SHP77 treated with DMSO at 0.1 percent for 48 hours (cell line): ENCODE measurements around the gene FGF11.
"Not testable (repeated sequence)": the region's sequence is repeated elsewhere in the genome, so short reads cannot be mapped to it uniquely, and the experiment has no call there.

Experiments used
- DNase-seq: peaks from one replicate; lab custom pipeline; 2025; lab: John Stamatoyannopoulos, UW

FGF11 gene

DNA sequence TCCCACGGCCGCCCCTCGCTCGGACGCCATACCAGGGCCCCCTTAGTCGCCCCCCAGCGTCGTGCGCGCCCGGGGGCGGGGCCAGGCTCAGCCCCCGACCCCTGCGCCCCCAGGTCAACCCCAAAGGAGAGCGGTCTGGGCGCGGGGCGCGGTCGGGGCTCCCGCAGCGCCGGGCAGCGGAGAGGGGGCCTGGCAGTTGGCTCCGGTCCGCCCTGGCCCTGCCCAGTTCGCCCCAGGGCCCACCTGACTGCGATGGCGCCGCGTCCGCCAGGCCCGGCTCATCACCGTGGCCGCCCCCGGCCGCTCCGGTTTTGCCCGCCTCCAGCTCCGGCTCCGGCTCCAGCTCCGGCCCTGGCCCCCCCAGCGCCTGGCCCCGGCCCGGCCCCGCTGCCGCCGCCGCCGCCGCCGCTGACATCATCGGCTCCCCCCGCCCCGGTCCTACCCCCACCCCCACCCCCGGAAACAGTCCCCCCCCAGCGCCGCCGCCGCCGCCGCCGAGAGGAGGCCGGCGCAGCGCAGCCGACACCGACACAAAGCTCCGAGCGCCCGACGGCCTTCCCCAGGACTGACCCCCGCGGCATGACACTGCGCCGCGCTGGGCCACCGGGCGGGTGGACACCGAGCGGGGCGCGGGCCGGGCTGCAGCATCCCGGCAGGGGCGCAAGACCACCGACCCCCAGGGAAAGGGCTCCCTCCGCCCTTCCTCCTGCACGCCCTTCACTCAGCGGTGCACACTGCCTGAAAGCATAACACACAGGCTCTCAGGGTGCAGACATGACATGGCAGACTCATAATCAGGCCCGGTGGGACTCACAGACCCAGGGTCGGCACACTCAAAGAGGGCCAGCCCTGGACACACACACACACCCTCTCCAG lies 40.1 kb downstream of the FGF11 start, which contains the start of gene ZBTB4:
ZBTB4 (minus strand) TSS at position 419 of the 876 bp plus-strand sequence. CDS start 12,830 bp downstream, outside the sequence.
- DNase-seq: no peak

DNA sequence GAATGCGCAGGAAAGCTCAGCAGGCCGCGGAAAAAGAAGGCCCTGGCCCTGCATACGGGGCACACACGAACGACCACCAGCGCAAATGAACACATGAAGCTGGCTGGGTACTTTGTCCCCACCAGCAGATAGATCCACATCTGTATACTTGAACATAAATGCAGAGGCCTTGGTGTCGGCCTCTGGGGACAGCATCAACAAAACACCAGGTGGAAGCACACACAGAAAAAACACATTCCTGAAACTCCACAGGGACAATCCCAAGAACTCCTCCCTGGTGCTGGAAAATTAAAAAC lies 40.7 kb downstream of the FGF11 start:
- DNase-seq: no peak

DNA sequence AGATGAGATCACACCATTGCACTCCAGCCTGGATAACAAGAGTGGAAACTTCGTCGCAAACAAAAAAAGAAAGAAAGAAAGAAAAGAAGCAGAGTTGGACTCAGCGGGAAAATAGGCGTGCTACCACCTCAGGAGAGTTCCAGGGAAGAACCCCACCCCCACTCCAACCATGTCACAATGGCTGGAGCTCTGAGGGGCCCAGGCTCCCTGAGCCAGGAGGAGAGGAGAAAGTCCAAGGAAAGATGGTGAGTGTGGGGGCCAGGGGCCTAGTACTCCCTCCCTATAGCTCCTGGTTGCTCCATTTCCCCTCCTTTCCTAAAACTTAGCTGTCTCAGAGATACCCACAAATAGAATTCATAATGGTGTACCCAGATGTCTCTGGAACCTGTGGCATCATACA lies 42.0 kb downstream of the FGF11 start, which contains the start of gene SLC35G6:
SLC35G6 (plus strand) TSS at position 172 of the 400 bp plus-strand sequence; CDS start at position 243, 71 bp downstream.
- DNase-seq: not testable (repeated sequence)

DNA sequence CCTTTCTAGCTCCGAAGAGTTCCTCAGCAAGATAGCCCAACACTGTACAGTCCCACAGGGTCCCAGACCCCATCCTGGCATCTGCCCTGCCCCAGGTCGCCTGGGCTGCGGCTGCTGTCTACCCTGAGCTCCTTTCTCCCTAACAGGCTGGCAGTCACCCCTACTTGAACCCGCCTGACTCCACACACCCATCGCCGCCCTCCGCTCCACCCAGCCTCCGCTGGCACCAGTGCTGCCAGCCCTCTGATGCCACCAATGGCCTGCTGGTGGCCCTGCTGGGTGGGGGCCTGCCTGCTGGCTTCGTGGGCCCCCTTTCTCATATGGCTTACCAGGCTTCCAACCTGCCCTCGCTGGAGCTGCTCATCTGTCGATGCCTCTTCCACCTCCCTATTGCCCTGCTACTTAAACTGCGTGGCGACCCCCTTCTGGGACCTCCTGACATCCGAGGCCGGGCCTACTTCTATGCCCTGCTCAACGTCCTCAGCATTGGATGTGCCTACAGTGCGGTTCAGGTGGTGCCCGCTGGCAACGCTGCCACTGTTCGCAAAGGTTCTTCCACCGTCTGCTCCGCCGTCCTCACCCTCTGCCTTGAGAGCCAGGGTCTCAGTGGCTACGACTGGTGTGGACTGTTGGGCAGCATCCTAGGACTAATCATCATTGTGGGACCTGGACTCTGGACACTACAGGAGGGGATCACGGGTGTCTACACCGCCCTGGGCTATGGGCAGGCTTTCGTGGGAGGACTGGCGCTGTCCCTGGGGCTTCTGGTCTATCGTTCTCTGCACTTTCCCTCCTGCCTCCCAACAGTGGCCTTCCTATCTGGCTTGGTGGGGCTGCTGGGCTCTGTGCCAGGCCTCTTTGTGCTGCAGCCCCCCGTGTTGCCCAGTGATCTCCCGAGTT lies 42.8 kb downstream of the FGF11 start:
- not testable (repeated sequence) for DNase-seq

DNA sequence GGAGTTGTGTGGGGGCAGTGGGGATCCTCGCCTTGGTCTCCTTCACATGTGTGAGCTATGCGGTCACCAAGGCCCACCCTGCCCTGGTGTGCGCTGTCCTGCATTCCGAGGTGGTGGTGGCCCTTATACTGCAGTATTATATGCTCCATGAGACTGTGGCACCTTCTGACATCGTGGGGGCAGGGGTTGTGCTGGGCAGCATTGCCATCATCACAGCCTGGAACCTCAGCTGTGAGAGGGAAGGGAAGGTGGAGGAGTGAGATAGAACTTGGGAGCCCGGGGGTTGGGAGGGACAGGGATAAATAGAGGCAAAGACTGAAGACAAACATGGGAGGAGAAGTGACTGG lies 43.4 kb downstream of the FGF11 start:
- not testable (repeated sequence) for DNase-seq

DNA sequence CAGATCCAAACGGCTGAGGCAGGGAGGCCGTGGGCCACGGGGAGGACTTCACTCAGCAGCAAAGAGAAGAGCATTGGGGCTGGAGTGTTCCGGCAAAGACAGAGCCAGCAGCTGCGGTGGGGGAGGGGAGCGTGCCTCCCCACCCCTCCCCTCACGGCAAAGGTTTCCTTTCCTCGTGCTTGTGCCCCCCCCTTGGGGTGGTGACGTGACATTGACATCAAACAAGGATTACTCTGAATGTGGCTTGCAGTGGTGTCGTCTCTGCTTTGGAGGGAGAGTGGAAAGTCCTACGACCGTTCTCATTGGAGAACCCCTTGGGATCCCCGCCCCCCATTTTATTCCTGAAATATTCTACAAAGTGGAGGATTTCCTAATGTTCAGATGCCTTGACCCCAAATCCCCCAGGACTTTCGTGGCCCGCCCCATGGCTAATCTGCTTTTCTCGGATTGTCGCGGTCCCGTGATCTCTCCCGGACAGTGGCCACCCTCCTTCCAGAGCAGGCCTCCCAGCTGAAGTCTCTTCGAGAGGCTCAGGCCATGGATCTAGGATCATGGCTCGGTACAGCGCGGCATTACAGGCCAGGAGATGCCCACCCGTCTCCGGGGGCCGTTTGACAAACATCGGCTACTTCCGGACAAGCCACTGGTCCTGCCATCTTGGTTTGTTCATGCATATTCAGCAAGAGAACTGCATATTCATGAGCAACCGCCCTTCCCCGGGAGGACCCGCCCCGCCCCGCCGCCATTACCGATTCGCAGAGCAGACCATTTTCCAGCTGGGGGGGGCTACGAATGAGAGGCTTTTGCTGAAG lies 44.1 kb downstream of the FGF11 start:
- DNase-seq: peak; percentile 96

DNA sequence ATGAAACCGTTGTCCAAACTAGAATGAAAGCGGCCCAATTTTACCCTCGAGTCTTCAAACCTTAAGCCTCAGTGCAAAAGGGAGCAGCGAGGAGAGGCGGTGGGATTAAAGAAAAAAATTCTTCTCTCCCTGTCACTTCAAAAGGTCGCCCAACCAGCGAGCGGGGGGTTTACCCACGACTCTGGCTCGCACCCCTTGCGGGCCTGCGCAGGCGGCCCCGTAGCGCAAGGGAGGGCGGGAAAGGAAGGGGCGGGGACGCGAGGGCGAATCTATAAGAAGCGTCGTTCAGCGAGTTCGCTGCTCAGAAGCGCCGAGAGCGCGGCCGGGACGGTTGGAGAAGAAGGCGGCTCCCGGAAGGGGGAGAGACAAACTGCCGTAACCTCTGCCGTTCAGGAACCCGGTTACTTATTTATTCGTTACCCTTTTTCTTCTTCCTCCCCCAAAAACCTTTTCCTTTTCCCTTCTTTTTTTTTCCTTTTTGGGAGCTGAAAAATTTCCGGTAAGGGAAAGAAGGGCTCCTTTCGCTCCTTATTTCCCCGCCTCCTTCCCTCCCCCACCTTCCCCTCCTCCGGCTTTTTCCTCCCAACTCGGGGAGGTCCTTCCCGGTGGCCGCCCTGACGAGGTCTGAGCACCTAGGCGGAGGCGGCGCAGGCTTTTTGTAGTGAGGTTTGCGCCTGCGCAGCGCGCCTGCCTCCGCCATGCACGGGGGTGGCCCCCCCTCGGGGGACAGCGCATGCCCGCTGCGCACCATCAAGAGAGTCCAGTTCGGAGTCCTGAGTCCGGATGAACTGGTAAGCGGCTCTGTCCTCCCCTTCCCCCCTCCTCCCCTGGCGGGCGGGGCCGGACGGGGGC lies 45.0 kb downstream of the FGF11 start, which contains the start of gene POLR2A:
POLR2A (plus strand) TSS at position 300 of the 852 bp plus-strand sequence.
- DNase-seq: peak; percentile 97

DNA sequence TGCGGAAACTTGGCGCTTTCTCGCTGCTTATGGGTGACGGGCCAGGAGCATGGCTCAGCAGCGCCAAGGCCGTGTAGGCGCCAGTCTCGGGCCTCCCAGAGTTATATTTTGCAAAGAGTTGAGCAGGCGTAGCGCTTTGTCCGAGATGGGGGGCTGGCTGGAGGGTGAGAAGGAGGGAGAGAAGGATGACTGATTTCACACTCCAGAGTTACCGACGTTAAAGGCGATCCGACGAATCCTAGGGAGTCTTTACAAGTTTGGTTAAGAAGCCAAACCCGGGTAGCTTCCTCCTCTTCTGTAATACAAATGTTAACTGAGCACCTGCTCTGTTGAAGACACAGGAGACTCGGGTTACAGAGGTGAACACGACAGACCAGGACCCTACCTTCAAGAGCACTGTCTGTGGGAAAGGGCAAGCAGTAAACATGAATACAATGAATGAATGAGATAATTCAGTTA lies 45.6 kb downstream of the FGF11 start:
- DNase-seq: no peak

DNA sequence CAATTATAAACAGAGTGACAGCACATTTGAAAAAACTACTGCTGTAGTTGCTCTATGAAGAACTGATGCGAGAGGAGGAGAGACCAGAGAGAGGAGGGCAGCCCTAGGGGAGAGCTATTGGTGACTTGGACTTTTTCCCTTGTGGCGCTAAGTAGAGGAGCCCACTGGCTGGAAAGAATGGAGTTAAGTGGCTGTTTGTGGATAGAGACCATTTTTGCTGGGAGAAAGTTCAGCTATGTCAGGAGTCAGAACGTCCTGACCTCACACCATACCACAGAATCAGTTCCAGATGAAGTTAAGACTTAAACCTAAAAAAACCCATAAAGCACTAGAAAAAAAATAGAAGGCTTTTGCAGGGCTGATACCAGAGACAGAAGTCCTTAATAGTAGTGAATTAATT lies 46.9 kb downstream of the FGF11 start:
- DNase-seq: no peak

DNA sequence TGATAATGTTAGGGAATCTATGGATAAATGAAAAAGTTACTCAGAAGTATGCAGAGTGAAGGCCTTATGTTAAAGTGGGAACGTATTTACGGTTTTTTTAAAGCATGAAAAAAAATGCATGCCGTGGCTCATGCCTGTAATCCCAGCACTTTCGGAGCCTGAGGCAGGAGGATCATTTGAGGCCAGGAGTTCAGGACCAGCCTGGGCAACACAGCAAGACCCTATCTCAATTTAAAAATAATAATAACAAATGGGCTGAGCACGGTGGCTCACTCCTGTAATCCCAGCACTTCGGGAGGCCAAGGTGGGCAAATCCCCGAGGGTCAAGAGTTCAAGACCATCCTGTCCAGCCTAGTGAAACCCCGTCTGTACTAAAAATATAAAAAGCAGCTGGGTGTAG lies 50.8 kb downstream of the FGF11 start:
- no peak for DNase-seq

DNA sequence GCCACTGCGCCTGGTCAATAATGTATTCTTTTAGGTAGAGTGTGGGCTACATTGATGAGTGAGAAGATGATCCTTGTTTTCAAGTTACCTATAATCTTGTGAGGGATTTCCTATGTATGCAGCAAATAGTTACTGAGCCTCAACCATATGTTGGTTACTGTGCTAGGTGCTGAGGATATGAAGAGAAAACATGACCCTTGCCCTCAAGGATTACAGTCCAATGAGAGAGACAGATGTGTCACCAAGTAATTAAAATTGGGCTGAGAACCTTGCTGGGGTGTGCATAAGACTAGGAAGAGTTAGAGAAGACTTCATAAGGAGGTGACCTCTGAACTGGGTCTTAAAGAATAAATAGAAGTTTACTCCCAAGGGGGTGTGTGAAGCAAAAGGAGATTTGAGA lies 52.3 kb downstream of the FGF11 start:
- no peak for DNase-seq

DNA sequence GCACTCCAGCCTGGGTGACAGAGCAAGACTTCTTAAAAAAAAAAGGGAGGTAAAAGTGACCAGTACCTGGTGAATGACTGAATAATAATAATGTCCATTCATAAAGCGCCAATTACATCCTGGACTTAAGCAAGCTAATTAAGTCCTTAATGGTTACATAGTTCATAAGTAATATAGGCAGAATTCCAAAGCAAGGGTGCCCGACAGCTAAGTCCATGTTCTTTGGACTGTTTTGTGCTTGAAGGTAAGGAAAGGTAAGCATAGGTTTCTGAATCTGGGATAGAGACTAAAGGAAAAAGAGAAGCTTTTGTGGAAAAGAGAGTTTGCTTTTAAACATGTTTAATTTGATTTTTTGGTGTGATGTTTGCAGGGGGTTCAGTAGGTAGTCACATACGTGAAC lies 54.6 kb downstream of the FGF11 start:
- no peak for DNase-seq
